HG02763 (cell line): ENCODE data around the gene EPS8.

ENCODE experiments used
- ATAC-seq: cut with Tn5 transposase; IDR thresholded peaks from one replicate; pipeline ENCODE4 v1.9.1; 2021; ENCODE audit warnings: mild to moderate bottlenecking, moderate library complexity; ENCODE audit not compliant: unreplicated experiment

EPS8 gene

GRCh38 chr12:15721316-15722115, 67.7 kb downstream of the EPS8 start:
- ATAC-seq, result no peak

- no peak for ATAC-seq
These were observed 68.9 kb downstream of the EPS8 start for GRCh38 chr12:15720295-15720694.

- no peak for ATAC-seq
These were observed 70.0 kb downstream of the EPS8 start for GRCh38 chr12:15719230-15719629.

- ATAC-seq, result no peak
These were observed 71.1 kb downstream of the EPS8 start for GRCh38 chr12:15717940-15718567.

- ATAC-seq, result no peak
These were observed 72.6 kb downstream of the EPS8 start for GRCh38 chr12:15716581-15716980.

- ATAC-seq, result no peak
These were observed 74.9 kb downstream of the EPS8 start for GRCh38 chr12:15714256-15714655.

- no peak for ATAC-seq
These were observed 76.1 kb downstream of the EPS8 start for GRCh38 chr12:15712823-15713660.

- no peak for ATAC-seq
These were observed 77.0 kb downstream of the EPS8 start for GRCh38 chr12:15712160-15712559.

- ATAC-seq, result no peak
These were observed 78.2 kb downstream of the EPS8 start for GRCh38 chr12:15710860-15711510.

- ATAC-seq, result no peak
These were observed 79.6 kb downstream of the EPS8 start for GRCh38 chr12:15709551-15709950.

- no peak for ATAC-seq
These were observed 80.7 kb downstream of the EPS8 start for GRCh38 chr12:15708396-15709076.

- no peak for ATAC-seq
These were observed 81.5 kb downstream of the EPS8 start for GRCh38 chr12:15707516-15708199.

GRCh38 chr12:15706010-15706676, 83.0 kb downstream of the EPS8 start:
- ATAC-seq, result no peak

GRCh38 chr12:15705606-15706005, 83.6 kb downstream of the EPS8 start:
- no peak for ATAC-seq

GRCh38 chr12:15702276-15702675, 86.9 kb downstream of the EPS8 start:
- no peak for ATAC-seq

GRCh38 chr12:15701631-15702156, 87.5 kb downstream of the EPS8 start:
- no peak for ATAC-seq

GRCh38 chr12:15701206-15701605, 88.0 kb downstream of the EPS8 start:
- peak; percentile 53 for ATAC-seq

GRCh38 chr12:15700595-15700994, 88.6 kb downstream of the EPS8 start:
- ATAC-seq, result peak; percentile 53

- no peak for ATAC-seq
These were observed 89.3 kb downstream of the EPS8 start for GRCh38 chr12:15699886-15700285.
